DOHH2 (cell line): ENCODE results near the gene LCT.

Experiments
- EZH2phosphoT487 ChIP-seq: fragments of 200-600 bp; sonication (generic); IDR thresholded peaks from 2 replicates; pipeline ENCODE4 v1.6.1; 2017; ENCODE audit warnings: borderline replicate concordance, mild to moderate bottlenecking, antibody characterized with exemption, low read length, moderate library complexity, mixed read lengths
- TF ChIP-seq, protein P1 (sequence below): fragments of 200-600 bp; sonication (generic); IDR thresholded peaks from one replicate; pipeline ENCODE4 v1.5.1; 2014; ENCODE audit warnings: antibody characterized with exemption, mild to moderate bottlenecking, low read depth, low read length; ENCODE audit not compliant: poor library complexity, severe bottlenecking

DNA sequence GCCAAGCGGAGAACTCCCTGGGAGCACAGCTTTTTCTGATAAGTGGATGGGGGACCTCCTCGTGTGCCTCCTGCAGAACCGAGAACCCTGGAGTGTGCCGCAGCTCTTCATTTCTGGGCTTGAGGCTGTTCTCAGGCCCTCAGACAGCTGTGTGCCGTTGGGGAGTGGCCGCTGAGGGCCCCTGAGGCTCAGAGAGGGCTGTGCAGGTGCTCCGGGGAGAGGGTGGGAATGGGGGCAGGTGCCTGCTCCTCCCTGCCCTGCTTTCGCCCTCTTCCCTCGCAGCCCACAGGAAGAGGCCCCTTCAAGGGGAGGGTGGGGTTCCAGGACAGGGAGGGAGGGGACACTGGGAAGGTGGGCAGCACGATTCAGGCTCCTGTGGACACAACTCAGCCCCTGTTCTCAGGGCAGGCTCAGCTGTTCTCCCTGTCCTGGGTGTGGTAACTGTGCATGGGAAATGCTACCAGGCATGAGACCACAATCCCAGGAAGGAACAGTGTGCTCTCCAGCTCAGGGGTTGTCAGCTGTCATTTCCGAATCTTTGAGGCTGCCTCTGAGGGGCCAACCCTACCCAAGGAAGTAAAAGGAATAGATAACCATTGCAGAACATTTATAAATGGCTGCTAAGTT is 11.3 kb downstream of the LCT start:
- TF ChIP-seq, protein P1, sequence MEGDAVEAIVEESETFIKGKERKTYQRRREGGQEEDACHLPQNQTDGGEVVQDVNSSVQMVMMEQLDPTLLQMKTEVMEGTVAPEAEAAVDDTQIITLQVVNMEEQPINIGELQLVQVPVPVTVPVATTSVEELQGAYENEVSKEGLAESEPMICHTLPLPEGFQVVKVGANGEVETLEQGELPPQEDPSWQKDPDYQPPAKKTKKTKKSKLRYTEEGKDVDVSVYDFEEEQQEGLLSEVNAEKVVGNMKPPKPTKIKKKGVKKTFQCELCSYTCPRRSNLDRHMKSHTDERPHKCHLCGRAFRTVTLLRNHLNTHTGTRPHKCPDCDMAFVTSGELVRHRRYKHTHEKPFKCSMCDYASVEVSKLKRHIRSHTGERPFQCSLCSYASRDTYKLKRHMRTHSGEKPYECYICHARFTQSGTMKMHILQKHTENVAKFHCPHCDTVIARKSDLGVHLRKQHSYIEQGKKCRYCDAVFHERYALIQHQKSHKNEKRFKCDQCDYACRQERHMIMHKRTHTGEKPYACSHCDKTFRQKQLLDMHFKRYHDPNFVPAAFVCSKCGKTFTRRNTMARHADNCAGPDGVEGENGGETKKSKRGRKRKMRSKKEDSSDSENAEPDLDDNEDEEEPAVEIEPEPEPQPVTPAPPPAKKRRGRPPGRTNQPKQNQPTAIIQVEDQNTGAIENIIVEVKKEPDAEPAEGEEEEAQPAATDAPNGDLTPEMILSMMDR, result no peak
- no peak for TF ChIP-seq EZH2phosphoT487
